SK-N-MC (cell line): ENCODE measurements around the gene PLA2G12A.

Source experiments
- DNase-seq: peaks from one replicate; pipeline ENCODE4 v3.0.0-alpha.2; 2011; ENCODE audit warnings: low read depth, low spot score
- H3K27ac ChIP-seq: fragments of 200-600 bp; sonication (generic); 2 replicates; pipeline ENCODE4 v1.5.1; 2016; ENCODE audit warnings: mixed run types
- H3K36me3 ChIP-seq: fragments of 200-600 bp; sonication (generic); 2 replicates; pipeline ENCODE4 v1.6.1; 2017; ENCODE audit warnings: antibody characterized with exemption, low read length, mixed read lengths; ENCODE audit not compliant: insufficient read depth
- H3K4me3 ChIP-seq: fragments of 200-600 bp; sonication (generic); 2 replicates; pipeline ENCODE4 v1.5.1; 2016
- H3K9ac ChIP-seq: fragments of 200-600 bp; sonication (generic); 2 replicates; pipeline ENCODE4 v1.8.0; 2017; ENCODE audit warnings: mixed run types, mixed read lengths; ENCODE audit not compliant: insufficient read length
- H3K9me3 ChIP-seq: fragments of 200-600 bp; sonication (generic); 2 replicates; pipeline ENCODE4 v1.6.1; 2017; ENCODE audit warnings: low read depth, mild to moderate bottlenecking, antibody characterized with exemption, low read length, moderate library complexity, mixed read lengths
- EZH2 ChIP-seq: fragments of 200-600 bp; sonication (generic); IDR thresholded peaks from one replicate; pipeline ENCODE4 v1.6.1; 2017; ENCODE audit warnings: antibody characterized with exemption
- FOXP2 ChIP-seq: optimal IDR thresholded peaks from 2 replicates; pipeline ENCODE3; 2011; ENCODE audit warnings: mild to moderate bottlenecking, moderate library complexity; ENCODE audit not compliant: insufficient read depth; ENCODE audit errors: extremely low read length, control extremely low read depth
- POLR2AphosphoS5 ChIP-seq: IDR thresholded peaks from 2 replicates; pipeline ENCODE4 v1.6.1; 2012; ENCODE audit warnings: mild to moderate bottlenecking, low read depth, low read length, borderline replicate concordance

Gene PLA2G12A

GRCh38 chr4:109676886-109677285 lies 53.0 kb downstream of the PLA2G12A start:
- H3K4me3 ChIP-seq = no peak overlapping the region
- H3K36me3 ChIP-seq = no peaks in the 10 kb centered on the region
- TF ChIP-seq EZH2 (no peak), POLR2AphosphoS5 (no peak), FOXP2 (no peak)
- H3K27ac ChIP-seq = no peak overlapping the region
- no peaks in the 10 kb centered on the region for H3K9me3 ChIP-seq
- no peak for DNase-seq
- no peak overlapping the region for H3K9ac ChIP-seq

- Histone ChIP-seq H3K9ac (no peak overlapping the region), H3K36me3 (no peaks in the 10 kb centered on the region), H3K27ac (no peak overlapping the region), H3K9me3 (no peaks in the 10 kb centered on the region; the same call in 1 of the 2 replicates), H3K4me3 (no peak overlapping the region)
- TF ChIP-seq EZH2 = no peak
- TF ChIP-seq POLR2AphosphoS5 = no peak
- no peak for TF ChIP-seq FOXP2
- no peak for DNase-seq
Measured at GRCh38 chr4:109675843-109676242, 54.0 kb downstream of the PLA2G12A start.

GRCh38 chr4:109675181-109675580 lies 54.7 kb downstream of the PLA2G12A start:
- Histone ChIP-seq H3K36me3 (no peaks in the 10 kb centered on the region), H3K9me3 (no peaks in the 10 kb centered on the region; the same call in 1 of the 2 replicates), H3K9ac (no peak overlapping the region), H3K4me3 (no peak overlapping the region), H3K27ac (no peak overlapping the region)
- no peak for DNase-seq
- TF ChIP-seq POLR2AphosphoS5 (no peak), FOXP2 (no peak), EZH2 (no peak)

GRCh38 chr4:109673303-109673702 lies 56.6 kb downstream of the PLA2G12A start:
- TF ChIP-seq EZH2 (no peak), POLR2AphosphoS5 (no peak), FOXP2 (no peak)
- Histone ChIP-seq H3K9ac (no peak overlapping the region), H3K4me3 (no peak overlapping the region), H3K9me3 (no peaks in the 10 kb centered on the region; the same call in 1 of the 2 replicates), H3K36me3 (no peaks in the 10 kb centered on the region), H3K27ac (no peak overlapping the region)
- DNase-seq = no peak

- no peak for TF ChIP-seq FOXP2
- no peak for TF ChIP-seq EZH2
- TF ChIP-seq POLR2AphosphoS5 = no peak
- no peaks in the 10 kb centered on the region; the same call in 1 of the 2 replicates for H3K9me3 ChIP-seq
- no peak for DNase-seq
- no peak overlapping the region for H3K27ac ChIP-seq
- H3K36me3 ChIP-seq = no peaks in the 10 kb centered on the region
- H3K4me3 ChIP-seq = no peak overlapping the region
- H3K9ac ChIP-seq = no peak overlapping the region
Measured at GRCh38 chr4:109672169-109672930, 57.5 kb downstream of the PLA2G12A start.

- H3K36me3 ChIP-seq = no peaks in the 10 kb centered on the region
- no peaks in the 10 kb centered on the region; the same call in 1 of the 2 replicates for H3K9me3 ChIP-seq
- DNase-seq = no peak
- no peak overlapping the region for H3K27ac ChIP-seq
- H3K4me3 ChIP-seq = no peak overlapping the region
- H3K9ac ChIP-seq = no peak overlapping the region
- TF ChIP-seq EZH2 = no peak
- no peak for TF ChIP-seq POLR2AphosphoS5
- TF ChIP-seq FOXP2 = no peak
Measured at GRCh38 chr4:109671350-109671749, 58.5 kb downstream of the PLA2G12A start.

- no peak overlapping the region for H3K27ac ChIP-seq
- TF ChIP-seq EZH2 (no peak), POLR2AphosphoS5 (no peak), FOXP2 (no peak)
- H3K9me3 ChIP-seq = no peaks in the 10 kb centered on the region
- no peaks in the 10 kb centered on the region for H3K36me3 ChIP-seq
- H3K9ac ChIP-seq = no peak overlapping the region
- DNase-seq = no peak
- H3K4me3 ChIP-seq = no peak overlapping the region
Measured at GRCh38 chr4:109665783-109666485, 63.9 kb downstream of the PLA2G12A start.

GRCh38 chr4:109662771-109663170 lies 67.1 kb downstream of the PLA2G12A start:
- no peak overlapping the region for H3K9ac ChIP-seq
- no peaks in the 10 kb centered on the region for H3K36me3 ChIP-seq
- no peak overlapping the region for H3K4me3 ChIP-seq
- H3K9me3 ChIP-seq = no peaks in the 10 kb centered on the region
- DNase-seq = no peak
- no peak overlapping the region for H3K27ac ChIP-seq
- TF ChIP-seq EZH2 (no peak), POLR2AphosphoS5 (no peak), FOXP2 (no peak)

- no peak for DNase-seq
- Histone ChIP-seq H3K27ac (no peak overlapping the region), H3K36me3 (no peaks in the 10 kb centered on the region), H3K9ac (no peak overlapping the region), H3K9me3 (no peaks in the 10 kb centered on the region), H3K4me3 (no peak overlapping the region)
- TF ChIP-seq POLR2AphosphoS5 (no peak), FOXP2 (no peak)
Measured at GRCh38 chr4:109662116-109662515, 67.8 kb downstream of the PLA2G12A start.
